Neural progenitor cell (in vitro differentiated cells): ENCODE data around the gene SNRNP40. TPM values are rescaled to one million over a fixed set of nuclear protein-coding genes. Genes with fewer than 3 reads are reported as not detected.
"Not testable (repeated sequence)": the region's sequence is repeated elsewhere in the genome, so short reads cannot be mapped to it uniquely, and the experiment has no call there.

ENCODE experiments used
- DNase-seq: peaks from one replicate; pipeline ENCODE4 v3.0.0-alpha.2; 2016; ENCODE audit warnings: low spot score
- H2AFZ ChIP-seq: fragments of 200-600 bp; sonication (generic); replicated peaks from 2 replicates; pipeline ENCODE4 v1.6.1; 2016; ENCODE audit warnings: antibody characterized with exemption
- H3F3A ChIP-seq: fragments of 200-600 bp; sonication (generic); 2 replicates; pipeline ENCODE4 v1.6.1; 2016; ENCODE audit warnings: antibody characterized with exemption, low read depth
- H3K27ac ChIP-seq: fragments of 200-600 bp; sonication (generic); 2 replicates; pipeline ENCODE4 v1.5.1; 2016; ENCODE audit warnings: mild to moderate bottlenecking
- H3K27me3 ChIP-seq: fragments of 200-600 bp; sonication (generic); 2 replicates; pipeline ENCODE4 v1.6.1; 2016; ENCODE audit warnings: mild to moderate bottlenecking, moderate library complexity
- H3K36me3 ChIP-seq: fragments of 200-600 bp; sonication (generic); 2 replicates; pipeline ENCODE4 v1.5.1; 2016
- H3K4me1 ChIP-seq: fragments of 200-600 bp; sonication (generic); 2 replicates; pipeline ENCODE4 v1.6.1; 2016; ENCODE audit warnings: mixed run types
- H3K4me2 ChIP-seq: fragments of 200-600 bp; sonication (generic); 2 replicates; pipeline ENCODE4 v1.6.1; 2016
- H3K4me3 ChIP-seq: fragments of 200-600 bp; sonication (generic); 2 replicates; pipeline ENCODE4 v1.5.1; 2016
- H3K79me2 ChIP-seq: fragments of 200-600 bp; sonication (generic); 2 replicates; pipeline ENCODE4 v1.6.1; 2016; ENCODE audit warnings: low read depth
- H3K9ac ChIP-seq: fragments of 200-600 bp; sonication (generic); 2 replicates; pipeline ENCODE4 v1.6.1; 2016
- H3K9me3 ChIP-seq: fragments of 200-600 bp; sonication (generic); 2 replicates; pipeline ENCODE4 v1.5.1; 2016; ENCODE audit warnings: low read depth
- H4K20me1 ChIP-seq: fragments of 200-600 bp; sonication (generic); 2 replicates; pipeline ENCODE4 v1.6.1; 2016; ENCODE audit warnings: low read depth
- H3K27ac Mint-ChIP-seq: 3 replicates; pipeline ENCODE4 v1.8.0; 2021; ENCODE audit warnings: mixed read lengths
- H3K27me3 Mint-ChIP-seq: 2 replicates; pipeline ENCODE4 v1.8.0; 2022; ENCODE audit warnings: low read depth, mild to moderate bottlenecking, inconsistent platforms, moderate library complexity, mixed read lengths; ENCODE audit not compliant: insufficient read depth
- H3K36me3 Mint-ChIP-seq: 3 replicates; pipeline ENCODE4 v1.8.0; 2021; ENCODE audit warnings: mixed read lengths
- H3K4me1 Mint-ChIP-seq: 3 replicates; pipeline ENCODE4 v1.8.0; 2021; ENCODE audit warnings: mixed read lengths
- H3K4me3 Mint-ChIP-seq: 3 replicates; pipeline ENCODE4 v1.8.0; 2021; ENCODE audit warnings: mild to moderate bottlenecking, moderate library complexity, mixed read lengths
- H3K9me3 Mint-ChIP-seq: 3 replicates; pipeline ENCODE4 v1.8.0; 2020; ENCODE audit warnings: mixed read lengths
- EZH2 ChIP-seq: fragments of 200-600 bp; sonication (generic); IDR thresholded peaks from 2 replicates; pipeline ENCODE4 v1.6.1; 2017; ENCODE audit warnings: antibody characterized with exemption, mild to moderate bottlenecking, moderate library complexity
- EZH2phosphoT487 ChIP-seq: fragments of 200-600 bp; sonication (generic); IDR thresholded peaks from 2 replicates; pipeline ENCODE4 v1.6.1; 2017; ENCODE audit warnings: antibody characterized with exemption
- total RNA-seq: library from RNA; depleted of rRNA; stranded (reverse); fragments of >200 nt; gene quantifications from 2 replicates; pipeline ENCODE4 v1.2.3, GENCODE V29; 2015; ENCODE audit warnings: low replicate concordance
- TF ChIP-seq, protein P1 (sequence below): fragments of 200-600 bp; sonication (generic); IDR thresholded peaks from 2 replicates; pipeline ENCODE4 v1.5.1; 2017; ENCODE audit warnings: antibody characterized with exemption, mild to moderate bottlenecking

SNRNP40 gene
- total RNA-seq, 1 donor from 2014 or later: 179 TPM

DNA sequence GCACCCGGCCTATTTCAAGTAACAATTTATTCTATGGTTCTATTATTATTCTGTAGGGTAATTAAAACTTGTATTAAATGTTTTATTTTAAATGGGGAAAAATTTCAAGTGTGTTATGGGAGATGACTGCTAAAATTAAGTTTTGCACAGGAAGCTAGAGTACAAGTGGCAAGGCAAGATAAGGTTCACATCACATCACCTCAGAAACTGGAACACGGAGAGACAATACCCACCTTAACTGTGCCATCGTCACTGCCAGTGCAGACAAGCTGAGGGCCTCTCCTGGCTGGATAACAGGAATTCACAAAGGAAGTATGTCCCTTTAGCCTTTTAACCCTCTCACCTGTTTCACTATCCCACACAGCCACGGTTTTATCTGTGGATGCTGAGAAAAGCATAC, 7.6 kb downstream of the SNRNP40 start:
- no peak overlapping the region for H3K4me3 Mint-ChIP-seq
- no peaks in the 10 kb centered on the region for H3K9me3 ChIP-seq
- DNase-seq: no peak
- no peaks in the 10 kb centered on the region for H3K27me3 ChIP-seq
- H3K4me2 ChIP-seq: no peak overlapping the region
- H3K4me1 Mint-ChIP-seq: no peaks in the 10 kb centered on the region
- H3K9me3 Mint-ChIP-seq: no peaks in the 10 kb centered on the region
- H3K4me3 ChIP-seq: no peak overlapping the region
- H3K9ac ChIP-seq: no peak overlapping the region
- H3K27ac ChIP-seq: no peak overlapping the region
- peaks cover 19% of the 10 kb centered on the region for H3K79me2 ChIP-seq
- no peak overlapping the region for H3K27ac Mint-ChIP-seq
- H3K4me1 ChIP-seq: no peaks in the 10 kb centered on the region
- no peaks in the 10 kb centered on the region for H4K20me1 ChIP-seq
- H3F3A ChIP-seq: peaks cover 6% of the 10 kb centered on the region
- H3K27me3 Mint-ChIP-seq: peaks cover 2% of the 10 kb centered on the region
- H2AFZ ChIP-seq: no peak overlapping the region
- H3K36me3 ChIP-seq: peaks cover 4% of the 10 kb centered on the region
- no peak for TF ChIP-seq EZH2
- peaks cover 17% of the 10 kb centered on the region for H3K36me3 Mint-ChIP-seq

DNA sequence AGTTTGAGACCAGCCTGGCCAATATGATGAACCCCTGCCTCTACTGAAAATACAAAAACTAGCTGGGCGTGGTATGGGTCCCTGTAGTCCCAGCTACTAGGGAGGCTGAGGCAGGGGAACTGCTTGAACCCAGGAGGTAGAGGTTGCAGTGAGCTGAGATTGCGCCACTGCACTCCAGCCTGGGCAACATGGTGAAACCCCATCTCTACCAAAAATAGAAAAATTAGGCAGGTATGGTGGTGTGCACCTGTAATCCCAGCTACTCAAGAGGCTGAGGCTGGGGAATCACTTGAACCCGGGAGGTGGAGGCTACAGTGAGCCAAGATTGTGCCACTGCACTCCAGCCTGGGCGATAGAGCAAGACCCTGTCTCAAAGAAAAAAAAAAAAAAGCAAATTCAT, 8.8 kb downstream of the SNRNP40 start:
- H3K27me3 ChIP-seq, H3K27ac ChIP-seq, H4K20me1 ChIP-seq, H3K4me2 ChIP-seq, H3K79me2 ChIP-seq, H2AFZ ChIP-seq, H3K4me1 Mint-ChIP-seq, H3K9me3 ChIP-seq, H3K36me3 ChIP-seq, H3K9me3 Mint-ChIP-seq, H3K4me3 Mint-ChIP-seq, H3K27me3 Mint-ChIP-seq, DNase-seq, H3F3A ChIP-seq, H3K4me1 ChIP-seq, H3K4me3 ChIP-seq, H3K9ac ChIP-seq, H3K27ac Mint-ChIP-seq: not testable (repeated sequence)
- peaks cover 21% of the 10 kb centered on the region for H3K36me3 Mint-ChIP-seq

DNA sequence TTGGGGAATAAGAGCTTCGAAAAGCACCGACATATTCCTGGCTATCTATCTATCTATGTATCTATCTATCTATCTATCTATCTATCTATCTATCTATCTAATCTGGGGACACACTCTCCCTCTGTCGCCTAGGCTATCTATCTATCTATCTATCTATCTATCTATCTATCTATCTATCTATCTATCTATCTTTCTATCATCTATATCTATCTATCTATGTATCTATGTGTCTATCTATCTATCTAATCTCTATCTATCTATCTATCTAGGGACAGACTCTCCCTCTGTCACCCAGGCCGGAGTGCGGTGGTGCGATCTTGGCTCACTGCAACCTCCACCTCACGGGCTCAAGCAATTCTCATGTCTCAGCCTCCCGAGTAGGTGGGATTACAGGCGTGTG, 14.2 kb downstream of the SNRNP40 start:
- H2AFZ ChIP-seq, H4K20me1 ChIP-seq, H3K4me1 Mint-ChIP-seq, H3K9me3 Mint-ChIP-seq, H3K4me3 Mint-ChIP-seq, H3F3A ChIP-seq, H3K27ac Mint-ChIP-seq, H3K27me3 ChIP-seq, H3K9ac ChIP-seq, H3K4me1 ChIP-seq, DNase-seq, H3K27ac ChIP-seq, H3K27me3 Mint-ChIP-seq, H3K9me3 ChIP-seq, H3K4me3 ChIP-seq, H3K4me2 ChIP-seq: not testable (repeated sequence)
- Histone ChIP-seq H3K36me3 (peaks cover 25% of the 10 kb centered on the region), H3K79me2 (peaks cover 13% of the 10 kb centered on the region)
- peaks cover 37% of the 10 kb centered on the region for H3K36me3 Mint-ChIP-seq

DNA sequence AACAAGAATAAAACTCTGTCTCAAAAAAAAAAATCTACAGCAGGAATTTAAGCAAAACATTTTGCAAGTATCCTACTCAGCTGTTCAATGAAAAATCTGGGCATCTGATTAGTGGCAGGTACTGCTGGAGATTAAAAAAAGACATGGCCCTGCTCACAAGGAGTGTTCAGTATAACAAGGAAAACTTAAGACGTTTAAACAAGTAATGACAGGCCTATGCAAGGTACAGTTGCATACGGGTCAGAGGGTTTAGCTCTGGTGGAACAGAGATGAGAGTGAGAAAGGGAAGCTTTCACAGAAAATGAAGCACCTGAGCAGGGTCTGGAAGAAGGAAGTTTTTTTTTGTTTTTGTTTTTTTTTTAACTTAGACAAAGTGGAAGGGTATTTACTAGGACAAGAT, 23.0 kb downstream of the SNRNP40 start:
- H3K27me3 ChIP-seq: no peaks in the 10 kb centered on the region
- H3K27ac Mint-ChIP-seq: no peak overlapping the region
- H3K27ac ChIP-seq: no peak overlapping the region
- H3K4me2 ChIP-seq: no peak overlapping the region
- H3F3A ChIP-seq: peaks cover 9% of the 10 kb centered on the region
- H3K9me3 ChIP-seq: no peaks in the 10 kb centered on the region
- H4K20me1 ChIP-seq: peaks cover 25% of the 10 kb centered on the region
- no peaks in the 10 kb centered on the region for H3K4me1 Mint-ChIP-seq
- TF ChIP-seq EZH2phosphoT487 (no peak), EZH2 (no peak)
- TF ChIP-seq, protein P1, sequence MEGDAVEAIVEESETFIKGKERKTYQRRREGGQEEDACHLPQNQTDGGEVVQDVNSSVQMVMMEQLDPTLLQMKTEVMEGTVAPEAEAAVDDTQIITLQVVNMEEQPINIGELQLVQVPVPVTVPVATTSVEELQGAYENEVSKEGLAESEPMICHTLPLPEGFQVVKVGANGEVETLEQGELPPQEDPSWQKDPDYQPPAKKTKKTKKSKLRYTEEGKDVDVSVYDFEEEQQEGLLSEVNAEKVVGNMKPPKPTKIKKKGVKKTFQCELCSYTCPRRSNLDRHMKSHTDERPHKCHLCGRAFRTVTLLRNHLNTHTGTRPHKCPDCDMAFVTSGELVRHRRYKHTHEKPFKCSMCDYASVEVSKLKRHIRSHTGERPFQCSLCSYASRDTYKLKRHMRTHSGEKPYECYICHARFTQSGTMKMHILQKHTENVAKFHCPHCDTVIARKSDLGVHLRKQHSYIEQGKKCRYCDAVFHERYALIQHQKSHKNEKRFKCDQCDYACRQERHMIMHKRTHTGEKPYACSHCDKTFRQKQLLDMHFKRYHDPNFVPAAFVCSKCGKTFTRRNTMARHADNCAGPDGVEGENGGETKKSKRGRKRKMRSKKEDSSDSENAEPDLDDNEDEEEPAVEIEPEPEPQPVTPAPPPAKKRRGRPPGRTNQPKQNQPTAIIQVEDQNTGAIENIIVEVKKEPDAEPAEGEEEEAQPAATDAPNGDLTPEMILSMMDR: no peak
- H3K27me3 Mint-ChIP-seq: no peaks in the 10 kb centered on the region
- no peak overlapping the region for H2AFZ ChIP-seq
- H3K36me3 ChIP-seq: peaks cover 23% of the 10 kb centered on the region
- no peaks in the 10 kb centered on the region for H3K4me1 ChIP-seq
- H3K36me3 Mint-ChIP-seq: peaks cover 41% of the 10 kb centered on the region
- no peak overlapping the region for H3K9ac ChIP-seq
- no peaks in the 10 kb centered on the region for H3K9me3 Mint-ChIP-seq
- H3K79me2 ChIP-seq: peaks cover 47% of the 10 kb centered on the region
- H3K4me3 Mint-ChIP-seq: no peak overlapping the region
- no peak overlapping the region for H3K4me3 ChIP-seq
- no peak for DNase-seq

DNA sequence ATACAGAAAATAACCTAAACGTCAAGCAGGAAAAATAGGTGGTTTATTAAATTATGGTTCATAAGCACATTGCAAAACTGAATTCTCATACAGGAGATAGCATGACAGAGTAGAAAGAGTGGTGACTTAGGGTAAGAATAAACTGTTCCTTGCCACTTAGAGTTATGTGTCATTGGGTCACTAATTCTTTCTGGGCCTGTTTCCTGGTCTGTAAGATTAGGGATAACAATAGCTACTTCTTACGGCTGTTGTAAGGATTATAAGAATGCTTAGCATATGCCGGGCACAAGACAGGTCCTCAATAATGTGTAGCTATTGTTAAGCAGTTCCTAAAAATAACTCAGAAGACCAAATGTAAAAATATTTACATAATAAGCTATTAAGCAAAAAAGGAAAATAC, 24.2 kb downstream of the SNRNP40 start:
- H3K4me3 Mint-ChIP-seq: no peak overlapping the region
- no peak for DNase-seq
- H3K9me3 Mint-ChIP-seq: no peaks in the 10 kb centered on the region
- Histone ChIP-seq H3K9me3 (no peaks in the 10 kb centered on the region), H3K27me3 (no peaks in the 10 kb centered on the region), H3K36me3 (peaks cover 17% of the 10 kb centered on the region), H2AFZ (no peak overlapping the region), H3F3A (peaks cover 10% of the 10 kb centered on the region), H4K20me1 (peaks cover 26% of the 10 kb centered on the region), H3K9ac (no peak overlapping the region), H3K4me2 (no peak overlapping the region), H3K27ac (peak overlapping the region; percentile 3), H3K4me3 (no peak overlapping the region), H3K79me2 (peaks cover 34% of the 10 kb centered on the region), H3K4me1 (no peaks in the 10 kb centered on the region)
- no peaks in the 10 kb centered on the region for H3K27me3 Mint-ChIP-seq
- no peak overlapping the region for H3K27ac Mint-ChIP-seq
- H3K4me1 Mint-ChIP-seq: no peaks in the 10 kb centered on the region
- TF ChIP-seq EZH2phosphoT487: no peak
- TF ChIP-seq, protein P1: no peak
- no peak for TF ChIP-seq EZH2
- H3K36me3 Mint-ChIP-seq: peaks cover 36% of the 10 kb centered on the region
